ENCODE data around the gene HAO2. TPM values are rescaled to one million over a fixed set of nuclear protein-coding genes. Genes with fewer than 3 reads are reported as not detected.

Gene HAO2
- not detected for total RNA-seq
- not detected for polyA plus RNA-seq

GRCh38 chr1:119368554-119368953 is at the start of gene HAO2:
Gene HAO2 (plus strand): TSS chr1:119368785. CDS start chr1:119381086, 12,301 bp downstream.
- CTCF ChIA-PET: no interaction called here
- H3K27ac ChIP-seq (ENCODE audit: low read depth, low read length): no peak within 1 kb of the TSS
- H3K9me3 Mint-ChIP-seq: peaks cover 0 to 2% (median 0%) of the 10 kb centered on the region in 5 donors
- H3K36me3 Mint-ChIP-seq: no peaks in the 10 kb centered on the region
- H3K4me3 ChIP-seq (ENCODE audit: low read length): no peak within 1 kb of the TSS
- H3K36me3 ChIP-seq (ENCODE audit: insufficient read depth, low read length): no peaks in the 10 kb centered on the region
- H3K9me3 ChIP-seq (ENCODE audit: low read length): no peaks in the 10 kb centered on the region
- POLR2A ChIA-PET: no interaction called here
- H3K4me1 ChIP-seq (ENCODE audit: insufficient read depth, low read length): no peaks in the 10 kb centered on the region
- peaks cover 13 to 16% of the 10 kb centered on the region in 2 donors for H3K27me3 Mint-ChIP-seq
- no peaks in the 10 kb centered on the region for H3K27me3 ChIP-seq (ENCODE audit: insufficient read depth, low read length, poor library complexity, severe bottlenecking)
- no peak for DNase-seq
- no peak within 1 kb of the TSS for H3K27ac Mint-ChIP-seq
- no peak within 1 kb of the TSS for H3K4me3 Mint-ChIP-seq
- H3K4me1 Mint-ChIP-seq: no peaks in the 10 kb centered on the region

- Mint-ChIP-seq H3K9me3 (no peaks in the 10 kb centered on the region), H3K4me1 (peaks cover 2 to 5% (median 3%) of the 10 kb centered on the region in 3 donors), H3K4me3 (no peak overlapping the region), H3K27ac (no peak overlapping the region), H3K27me3 (peaks cover 0 to 2% of the 10 kb centered on the region in 2 donors), H3K36me3 (no peaks in the 10 kb centered on the region)
- H3K27me3 ChIP-seq (ENCODE audit: insufficient read depth, low read length, poor library complexity, severe bottlenecking): no peaks in the 10 kb centered on the region
- H3K9me3 ChIP-seq (ENCODE audit: low read length): no peaks in the 10 kb centered on the region
- no peak for DNase-seq
- no peak overlapping the region for H3K27ac ChIP-seq (ENCODE audit: low read depth, low read length)
- H3K4me1 ChIP-seq (ENCODE audit: insufficient read depth, low read length): peaks cover 4% of the 10 kb centered on the region
- H3K36me3 ChIP-seq (ENCODE audit: insufficient read depth, low read length): no peaks in the 10 kb centered on the region
- CTCF ChIA-PET: no interaction called here
- no peak overlapping the region for H3K4me3 ChIP-seq (ENCODE audit: low read length)
- POLR2A ChIA-PET: no interaction called here
Measured at GRCh38 chr1:119320100-119320499, 48.5 kb upstream of the HAO2 start.

- CTCF ChIA-PET: no interaction called here
- Histone ChIP-seq H3K36me3 (ENCODE audit: insufficient read depth, low read length) (no peaks in the 10 kb centered on the region), H3K4me3 (ENCODE audit: low read length) (no peak overlapping the region), H3K4me1 (ENCODE audit: insufficient read depth, low read length) (peaks cover 7% of the 10 kb centered on the region), H3K27me3 (ENCODE audit: insufficient read depth, low read length, poor library complexity, severe bottlenecking) (no peaks in the 10 kb centered on the region), H3K27ac (ENCODE audit: low read depth, low read length) (no peak overlapping the region), H3K9me3 (ENCODE audit: low read length) (no peaks in the 10 kb centered on the region)
- no peak overlapping the region for H3K4me3 Mint-ChIP-seq
- peaks cover 0 to 3% of the 10 kb centered on the region in 2 donors for H3K27me3 Mint-ChIP-seq
- H3K4me1 Mint-ChIP-seq: peaks cover 2 to 19% (median 9%) of the 10 kb centered on the region in 3 donors
- POLR2A ChIA-PET: no interaction called here
- DNase-seq: no peak
- H3K36me3 Mint-ChIP-seq: no peaks in the 10 kb centered on the region
- no peaks in the 10 kb centered on the region for H3K9me3 Mint-ChIP-seq
- H3K27ac Mint-ChIP-seq: no peak overlapping the region
Measured at GRCh38 chr1:119321666-119322419, 46.7 kb upstream of the HAO2 start.

GRCh38 chr1:119323216-119323982 is 45.2 kb upstream of the HAO2 start:
- H3K27me3 Mint-ChIP-seq: peaks cover 0 to 10% of the 10 kb centered on the region in 2 donors
- Histone ChIP-seq H3K27me3 (ENCODE audit: insufficient read depth, low read length, poor library complexity, severe bottlenecking) (no peaks in the 10 kb centered on the region), H3K9me3 (ENCODE audit: low read length) (no peaks in the 10 kb centered on the region), H3K27ac (ENCODE audit: low read depth, low read length) (no peak overlapping the region), H3K4me1 (ENCODE audit: insufficient read depth, low read length) (peaks cover 8% of the 10 kb centered on the region), H3K36me3 (ENCODE audit: insufficient read depth, low read length) (no peaks in the 10 kb centered on the region), H3K4me3 (ENCODE audit: low read length) (no peak overlapping the region)
- H3K9me3 Mint-ChIP-seq: no peaks in the 10 kb centered on the region
- H3K4me1 Mint-ChIP-seq: peaks cover 11 to 34% (median 23%) of the 10 kb centered on the region in 3 donors
- no peak for DNase-seq
- no peak overlapping the region for H3K27ac Mint-ChIP-seq
- no peaks in the 10 kb centered on the region for H3K36me3 Mint-ChIP-seq
- ChIA-PET CTCF (no interaction called here), POLR2A (no interaction called here)
- H3K4me3 Mint-ChIP-seq: no peak overlapping the region

GRCh38 chr1:119324198-119324597 is 44.4 kb upstream of the HAO2 start:
- Mint-ChIP-seq H3K9me3 (no peaks in the 10 kb centered on the region), H3K27me3 (peaks cover 0 to 10% of the 10 kb centered on the region in 2 donors), H3K27ac (no peak overlapping the region), H3K36me3 (no peaks in the 10 kb centered on the region), H3K4me3 (no peak overlapping the region), H3K4me1 (peaks cover 11 to 34% (median 23%) of the 10 kb centered on the region in 3 donors)
- no peak for DNase-seq
- H3K4me3 ChIP-seq (ENCODE audit: low read length): no peak overlapping the region
- no peaks in the 10 kb centered on the region for H3K9me3 ChIP-seq (ENCODE audit: low read length)
- H3K4me1 ChIP-seq (ENCODE audit: insufficient read depth, low read length): peaks cover 8% of the 10 kb centered on the region
- no peak overlapping the region for H3K27ac ChIP-seq (ENCODE audit: low read depth, low read length)
- CTCF ChIA-PET: no interaction called here
- no peaks in the 10 kb centered on the region for H3K27me3 ChIP-seq (ENCODE audit: insufficient read depth, low read length, poor library complexity, severe bottlenecking)
- H3K36me3 ChIP-seq (ENCODE audit: insufficient read depth, low read length): no peaks in the 10 kb centered on the region
- POLR2A ChIA-PET: no interaction called here

GRCh38 chr1:119326251-119326650 is 42.3 kb upstream of the HAO2 start:
- Mint-ChIP-seq H3K4me1 (peaks cover 11 to 34% (median 23%) of the 10 kb centered on the region in 3 donors), H3K36me3 (no peaks in the 10 kb centered on the region), H3K27ac (no peak overlapping the region), H3K9me3 (no peaks in the 10 kb centered on the region), H3K4me3 (peak overlapping the region in 6 of 7 donors; percentile 31 to 86 (median 76)), H3K27me3 (peaks cover 0 to 8% of the 10 kb centered on the region in 2 donors)
- Histone ChIP-seq H3K9me3 (ENCODE audit: low read length) (no peaks in the 10 kb centered on the region), H3K4me3 (ENCODE audit: low read length) (no peak overlapping the region), H3K27me3 (ENCODE audit: insufficient read depth, low read length, poor library complexity, severe bottlenecking) (no peaks in the 10 kb centered on the region), H3K4me1 (ENCODE audit: insufficient read depth, low read length) (peaks cover 8% of the 10 kb centered on the region), H3K36me3 (ENCODE audit: insufficient read depth, low read length) (no peaks in the 10 kb centered on the region), H3K27ac (ENCODE audit: low read depth, low read length) (no peak overlapping the region)
- POLR2A ChIA-PET: no interaction called here
- DNase-seq: no peak
- CTCF ChIA-PET: no interaction called here

- no peaks in the 10 kb centered on the region for H3K27me3 ChIP-seq (ENCODE audit: insufficient read depth, low read length, poor library complexity, severe bottlenecking)
- peaks cover 8% of the 10 kb centered on the region for H3K4me1 ChIP-seq (ENCODE audit: insufficient read depth, low read length)
- H3K27ac ChIP-seq (ENCODE audit: low read depth, low read length): no peak overlapping the region
- H3K27me3 Mint-ChIP-seq: peaks cover 0 to 8% of the 10 kb centered on the region in 2 donors
- ChIA-PET CTCF (interaction anchor here (1.0 to 1.4 kb wide), 2 partner anchors 12 to 52 kb away, joined by 3 read pairs; no protein-coding TSS in a partner anchor), POLR2A (no interaction called here)
- H3K9me3 ChIP-seq (ENCODE audit: low read length): no peaks in the 10 kb centered on the region
- peaks cover 11 to 34% (median 23%) of the 10 kb centered on the region in 3 donors for H3K4me1 Mint-ChIP-seq
- H3K36me3 Mint-ChIP-seq: no peaks in the 10 kb centered on the region
- peak overlapping the region; percentile 82 to 87 (median 83) for H3K4me3 Mint-ChIP-seq
- no peaks in the 10 kb centered on the region for H3K9me3 Mint-ChIP-seq
- H3K27ac Mint-ChIP-seq: no peak overlapping the region
- H3K36me3 ChIP-seq (ENCODE audit: insufficient read depth, low read length): no peaks in the 10 kb centered on the region
- DNase-seq: no peak
- H3K4me3 ChIP-seq (ENCODE audit: low read length): no peak overlapping the region
Measured at GRCh38 chr1:119327094-119327449, 41.5 kb upstream of the HAO2 start.

- no peaks in the 10 kb centered on the region for H3K9me3 ChIP-seq (ENCODE audit: low read length)
- POLR2A ChIA-PET: no interaction called here
Measured at GRCh38 chr1:119327450-119328155, 41.0 kb upstream of the HAO2 start.

More at GRCh38 chr1:119327450-119328155, 41.0 kb upstream of the HAO2 start:
- Mint-ChIP-seq H3K36me3 (no peaks in the 10 kb centered on the region), H3K4me3 (peak overlapping the region; percentile 82 to 87 (median 83)), H3K4me1 (peaks cover 11 to 34% (median 23%) of the 10 kb centered on the region in 3 donors), H3K9me3 (no peaks in the 10 kb centered on the region), H3K27ac (peak overlapping the region in 4 of 8 donors; percentile 9 to 76 (median 42)), H3K27me3 (peaks cover 0 to 8% of the 10 kb centered on the region in 2 donors)
- peak in 2 of 5 donors; percentile 1 to 8 for DNase-seq
- Histone ChIP-seq H3K27me3 (ENCODE audit: insufficient read depth, low read length, poor library complexity, severe bottlenecking) (no peaks in the 10 kb centered on the region), H3K4me1 (ENCODE audit: insufficient read depth, low read length) (peaks cover 8% of the 10 kb centered on the region), H3K36me3 (ENCODE audit: insufficient read depth, low read length) (no peaks in the 10 kb centered on the region), H3K27ac (ENCODE audit: low read depth, low read length) (no peak overlapping the region), H3K4me3 (ENCODE audit: low read length) (peak overlapping the region; percentile 31)
- CTCF ChIA-PET: interaction anchor here (1.0 to 1.4 kb wide), 2 partner anchors 13 to 52 kb away, joined by 3 read pairs; no protein-coding TSS in a partner anchor
